Smooth muscle cell (in vitro differentiated cells): ENCODE data around the gene ANXA4. TPM values are rescaled to one million over a fixed set of nuclear protein-coding genes. Genes with fewer than 3 reads are reported as not detected.
A peak's percentile ranks its signal among the peaks of the same experiment; 100 is the strongest.
"Not testable (repeated sequence)": the region's sequence is repeated elsewhere in the genome, so short reads cannot be mapped to it uniquely, and the experiment has no call there.

Source experiments
- DNase-seq: peaks from one replicate; lab custom pipeline; 2025; ENCODE audit not compliant: unreplicated experiment; lab: John Stamatoyannopoulos, UW
- H2AFZ ChIP-seq: fragments of 200-600 bp; sonication (generic); 2 replicates; pipeline ENCODE4 v1.6.0; 2016; ENCODE audit warnings: antibody characterized with exemption, low read depth, mild to moderate bottlenecking
- H3F3A ChIP-seq: fragments of 200-600 bp; sonication (generic); 2 replicates; pipeline ENCODE4 v1.6.0; 2017; ENCODE audit warnings: antibody characterized with exemption, low read depth
- H3K27ac ChIP-seq: fragments of 200-600 bp; sonication (generic); 2 replicates; pipeline ENCODE4 v1.5.1; 2016; ENCODE audit warnings: low read depth, mild to moderate bottlenecking
- H3K27me3 ChIP-seq: fragments of 200-600 bp; sonication (generic); 2 replicates; pipeline ENCODE4 v1.6.1; 2016; ENCODE audit warnings: low read depth, mild to moderate bottlenecking
- H3K36me3 ChIP-seq: fragments of 200-600 bp; sonication (generic); 2 replicates; pipeline ENCODE4 v1.5.1; 2016; ENCODE audit warnings: low read depth
- H3K4me1 ChIP-seq: fragments of 200-600 bp; sonication (generic); 2 replicates; pipeline ENCODE4 v1.5.1; 2016; ENCODE audit warnings: low read depth
- H3K4me2 ChIP-seq: fragments of 200-600 bp; sonication (generic); 2 replicates; pipeline ENCODE4 v1.6.0; 2016; ENCODE audit warnings: mild to moderate bottlenecking
- H3K4me3 ChIP-seq: fragments of 200-600 bp; sonication (generic); 2 replicates; pipeline ENCODE4 v1.5.1; 2016; ENCODE audit warnings: mild to moderate bottlenecking
- H3K79me2 ChIP-seq: fragments of 200-600 bp; sonication (generic); 2 replicates; pipeline ENCODE4 v1.6.0; 2016; ENCODE audit warnings: low read depth, mild to moderate bottlenecking
- H3K9ac ChIP-seq: fragments of 200-600 bp; sonication (generic); 2 replicates; pipeline ENCODE4 v1.6.0; 2016; ENCODE audit warnings: low read depth
- H3K9me3 ChIP-seq: fragments of 200-600 bp; sonication (generic); replicated peaks from 2 replicates; pipeline ENCODE4 v1.5.1; 2016; ENCODE audit warnings: low read depth
- H4K20me1 ChIP-seq: fragments of 200-600 bp; sonication (generic); 2 replicates; pipeline ENCODE4 v1.6.0; 2016; ENCODE audit warnings: low read depth
- CTCF ChIP-seq: fragments of 200-600 bp; sonication (generic); IDR thresholded peaks from 2 replicates; pipeline ENCODE4 v1.5.1; 2017; ENCODE audit warnings: borderline replicate concordance, mild to moderate bottlenecking, antibody characterized with exemption; ENCODE audit not compliant: insufficient read depth, poor library complexity, severe bottlenecking
- WGBS: methylation state at CpG from one replicate; pipeline ENCODE4 v1.1.7; 2016; ENCODE audit warnings: low lambda C conversion rate; 5-methylcytosine and 5-hydroxymethylcytosine counted together
- polyA plus RNA-seq: library from polyadenylated mRNA; unstranded; fragments of >200 nt; fragmentation: Nextera tagmentation; extraction: Ambion mirVana; gene quantifications from 2 replicates; pipeline ENCODE4 v1.2.1, GENCODE V29; 2016
- total RNA-seq: library from RNA; depleted of rRNA; stranded (reverse); fragments of >200 nt; gene quantifications from 2 replicates; pipeline ENCODE4 v1.2.3, GENCODE V29; 2014

The ANXA4 gene
- total and polyA plus RNA-seq, 2 experiments from 2014 or later, result 14.7 to 32.8 TPM

- Histone ChIP-seq H3K9me3 (no peaks in the 10 kb centered on the region), H3K27ac (peak overlapping the region; percentile 76), H2AFZ (no peak overlapping the region), H3K9ac (peak overlapping the region; percentile 39), H3K4me3 (no peak overlapping the region), H3K27me3 (no peaks in the 10 kb centered on the region), H3K4me2 (no peak overlapping the region), H4K20me1 (peaks cover 11% of the 10 kb centered on the region), H3F3A (peaks cover 5% of the 10 kb centered on the region), H3K36me3 (no peaks in the 10 kb centered on the region), H3K79me2 (peaks cover 4% of the 10 kb centered on the region), H3K4me1 (no peaks in the 10 kb centered on the region)
- DNase-seq, result no peak
- no peak for TF ChIP-seq CTCF
- 83% methylated on average over 14 of the region's 14 CpGs for WGBS
These were observed 20.9 kb downstream of the ANXA4 start for GRCh38 chr2:69762513-69763494.

GRCh38 chr2:69763831-69764230 lies 21.9 kb downstream of the ANXA4 start:
- not testable (repeated sequence) for H3K4me1 ChIP-seq, H3K36me3 ChIP-seq, H3K9me3 ChIP-seq, H3F3A ChIP-seq, H3K9ac ChIP-seq, H3K79me2 ChIP-seq, H2AFZ ChIP-seq, DNase-seq, H3K4me3 ChIP-seq, H3K4me2 ChIP-seq, H3K27me3 ChIP-seq
- H3K27ac ChIP-seq, result peak overlapping the region; percentile 27
- 83% methylated on average over 7 of the region's 7 CpGs for WGBS
- peaks cover 11% of the 10 kb centered on the region for H4K20me1 ChIP-seq

GRCh38 chr2:69764286-69765095 lies 22.6 kb downstream of the ANXA4 start:
- H3K4me1 ChIP-seq, result no peaks in the 10 kb centered on the region
- H2AFZ ChIP-seq, result no peak overlapping the region
- H3K4me3 ChIP-seq, result no peak overlapping the region
- no peaks in the 10 kb centered on the region for H3K36me3 ChIP-seq
- no peak overlapping the region for H3K4me2 ChIP-seq
- H4K20me1 ChIP-seq, result peaks cover 11% of the 10 kb centered on the region
- TF ChIP-seq CTCF, result no peak
- no peak for DNase-seq
- H3K79me2 ChIP-seq, result peaks cover 4% of the 10 kb centered on the region
- 69% methylated on average over 5 of the region's 5 CpGs for WGBS
- H3K9ac ChIP-seq, result no peak overlapping the region
- peak overlapping the region; percentile 56 for H3K27ac ChIP-seq
- H3K9me3 ChIP-seq, result no peaks in the 10 kb centered on the region
- H3F3A ChIP-seq, result peaks cover 5% of the 10 kb centered on the region
- no peaks in the 10 kb centered on the region for H3K27me3 ChIP-seq

GRCh38 chr2:69765096-69765380 lies 23.1 kb downstream of the ANXA4 start:
- Histone ChIP-seq H3K27ac (peak overlapping the region; percentile 56), H3K4me3 (no peak overlapping the region), H3K36me3 (no peaks in the 10 kb centered on the region), H4K20me1 (peaks cover 11% of the 10 kb centered on the region), H3K4me2 (no peak overlapping the region), H3K9ac (no peak overlapping the region), H2AFZ (no peak overlapping the region), H3K27me3 (no peaks in the 10 kb centered on the region), H3K79me2 (peaks cover 4% of the 10 kb centered on the region), H3F3A (peaks cover 5% of the 10 kb centered on the region), H3K4me1 (peaks cover 3% of the 10 kb centered on the region), H3K9me3 (no peaks in the 10 kb centered on the region)
- no peak for DNase-seq
- 97% methylated on average over 2 of the region's 2 CpGs for WGBS
- no peak for TF ChIP-seq CTCF
